Activated T-cell treated with anti-CD3 and anti-CD28 coated beads, Interleukin-2, amount 50 U/mL, for 72 hours (primary cell): ENCODE measurements around the gene NOP14. TPM values are rescaled to one million over a fixed set of nuclear protein-coding genes. Genes with fewer than 3 reads are reported as not detected.
"Not testable (repeated sequence)": the region's sequence is repeated elsewhere in the genome, so short reads cannot be mapped to it uniquely, and the experiment has no call there.

ENCODE experiments used
- ATAC-seq, 2 donors: fragments of 150-1000 bp; cut with Tn5 transposase; replicated peaks in 1 of 2; 2 replicates each; pipeline ENCODE4 v1.10.0; 2021; ENCODE audit warnings: moderate library complexity in 2 of 2, mild to moderate bottlenecking in 1 of 2
- DNase-seq, 2 donors: peaks; one replicate each; pipeline ENCODE4 v3.0.0; 2021 to 2022; ENCODE audit warnings: mixed read lengths in 1 of 2
- H3K27ac Mint-ChIP-seq: one replicate; pipeline ENCODE4 v1.8.0; 2022; ENCODE audit warnings: mild to moderate bottlenecking, moderate library complexity, mixed read lengths
- H3K27me3 Mint-ChIP-seq: one replicate; pipeline ENCODE4 v1.8.0; 2022; ENCODE audit warnings: low read depth, mixed read lengths
- H3K36me3 Mint-ChIP-seq, 2 donors: one replicate each; pipeline ENCODE4 v1.8.0; 2022; ENCODE audit warnings: mixed read lengths in 2 of 2, mild to moderate bottlenecking in 1 of 2; ENCODE audit not compliant: insufficient read depth in 2 of 2
- H3K4me1 Mint-ChIP-seq: one replicate; pipeline ENCODE4 v1.8.0; 2022; ENCODE audit warnings: low read depth, mixed read lengths
- H3K4me3 Mint-ChIP-seq, 2 donors: one replicate each; pipeline ENCODE4 v1.8.0; 2022; ENCODE audit warnings: mild to moderate bottlenecking in 2 of 2, mixed read lengths in 2 of 2, moderate library complexity in 2 of 2
- H3K9me3 Mint-ChIP-seq, 2 donors: one replicate each; pipeline ENCODE4 v1.8.0; 2022; ENCODE audit warnings: mixed read lengths in 2 of 2
- total RNA-seq, 2 donors: library from RNA; stranded (reverse); gene quantifications; one replicate each; pipeline ENCODE4 v1.2.3, GENCODE V29; 2022

The NOP14 gene
- total RNA-seq, 2 donors from 2014 or later, result 72.0 to 75.8 TPM

DNA sequence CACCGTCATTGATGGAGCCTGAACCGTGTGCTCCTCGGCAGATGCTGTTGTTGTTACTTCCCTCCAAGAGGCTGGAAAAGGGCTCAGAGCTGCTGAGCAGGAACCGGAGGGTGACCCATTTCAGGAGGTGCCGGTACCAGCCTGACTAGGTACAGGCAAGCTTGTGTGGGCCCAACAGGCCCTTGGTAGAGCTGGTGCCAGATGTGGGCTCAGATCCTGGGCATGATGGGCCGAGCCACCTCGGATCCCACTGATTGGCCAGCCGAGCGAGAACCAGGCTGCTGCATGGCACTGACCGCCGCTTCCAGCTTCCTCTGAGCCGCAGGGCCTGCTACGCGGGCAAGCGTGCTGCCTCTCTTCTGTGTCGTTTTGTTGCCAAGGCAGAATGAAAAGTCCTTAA lies 33.7 kb downstream of the NOP14 start:
- no peak for DNase-seq
- no peaks in the 10 kb centered on the region for H3K9me3 Mint-ChIP-seq

DNA sequence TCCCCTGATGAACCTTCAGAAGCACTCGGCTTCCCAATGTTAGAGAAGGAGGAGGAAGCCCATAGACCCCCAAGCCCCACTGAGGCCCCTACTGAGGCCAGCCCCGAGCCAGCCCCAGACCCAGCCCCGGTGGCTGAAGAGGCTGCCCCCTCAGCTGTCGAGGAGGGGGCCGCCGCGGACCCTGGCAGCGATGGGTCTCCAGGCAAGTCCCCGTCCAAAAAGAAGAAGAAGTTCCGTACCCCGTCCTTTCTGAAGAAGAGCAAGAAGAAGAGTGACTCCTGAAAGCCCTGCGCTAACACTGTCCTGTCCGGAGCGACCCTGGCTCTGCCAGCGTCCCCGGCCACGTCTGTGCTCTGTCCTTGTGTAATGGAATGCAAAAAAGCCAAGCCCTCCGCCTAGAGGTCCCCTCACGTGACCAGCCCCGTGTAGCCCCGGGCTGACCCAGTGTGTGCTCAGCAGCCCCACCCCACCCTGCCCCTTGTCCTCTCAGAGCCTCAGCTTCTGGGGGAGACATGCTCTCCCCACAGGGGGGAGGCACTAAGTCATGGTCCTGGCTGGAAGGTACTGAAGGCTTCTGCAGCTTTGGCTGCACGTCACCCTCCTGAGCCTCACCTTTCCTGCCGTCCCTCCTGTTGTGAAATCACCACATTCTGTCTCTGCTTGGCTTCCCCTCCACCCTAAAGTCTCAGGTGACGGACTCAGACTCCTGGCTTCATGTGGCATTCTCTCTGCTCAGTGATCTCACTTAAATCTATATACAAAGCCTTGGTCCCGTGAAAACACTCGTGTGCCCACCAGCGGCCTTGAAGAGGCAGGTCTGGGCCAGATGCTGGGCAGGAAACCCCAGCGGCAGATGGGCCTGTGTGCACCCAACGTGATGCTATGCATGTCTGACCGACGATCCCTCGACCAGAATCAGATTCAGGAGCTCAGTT lies 34.7 kb downstream of the NOP14 start:
- Mint-ChIP-seq H3K4me3 (no peak overlapping the region), H3K4me1 (peaks cover 22% of the 10 kb centered on the region), H3K27ac (peak overlapping the region; percentile 15), H3K9me3 (no peaks in the 10 kb centered on the region), H3K36me3 (peaks cover 6 to 14% of the 10 kb centered on the region in 2 donors), H3K27me3 (no peaks in the 10 kb centered on the region)
- ATAC-seq (no peak), DNase-seq (no peak)

More for the DNA sequence above, 33.7 kb downstream of the NOP14 start:
- Mint-ChIP-seq H3K4me3 (no peak overlapping the region), H3K27ac (no peak overlapping the region), H3K36me3 (peaks cover 5 to 14% of the 10 kb centered on the region in 2 donors), H3K27me3 (no peaks in the 10 kb centered on the region), H3K4me1 (peaks cover 18% of the 10 kb centered on the region)
- no peak for ATAC-seq

DNA sequence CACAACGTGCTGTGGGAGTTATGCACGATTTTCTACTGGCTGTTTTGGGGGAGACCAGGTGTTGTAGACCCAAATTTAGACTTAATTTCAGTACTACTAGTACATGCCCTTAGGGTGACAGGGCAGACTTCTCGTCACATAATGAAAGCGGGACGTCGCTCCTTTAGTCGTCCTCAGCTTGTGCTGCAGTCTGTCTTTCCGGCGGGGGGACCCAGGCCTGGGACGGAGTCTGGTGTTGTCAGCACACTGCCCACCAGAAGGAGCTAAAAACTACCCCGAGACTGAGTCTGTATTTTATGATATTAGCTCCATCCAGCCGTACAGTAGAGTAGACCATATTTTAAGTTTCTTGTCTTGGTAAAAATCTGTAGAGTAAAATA lies 35.5 kb downstream of the NOP14 start:
- ATAC-seq (no peak), DNase-seq (no peak)
- Mint-ChIP-seq H3K4me3 (no peak overlapping the region), H3K9me3 (no peaks in the 10 kb centered on the region), H3K4me1 (peaks cover 18% of the 10 kb centered on the region), H3K27me3 (no peaks in the 10 kb centered on the region), H3K36me3 (peaks cover 5 to 11% of the 10 kb centered on the region in 2 donors), H3K27ac (peak overlapping the region; percentile 15)

DNA sequence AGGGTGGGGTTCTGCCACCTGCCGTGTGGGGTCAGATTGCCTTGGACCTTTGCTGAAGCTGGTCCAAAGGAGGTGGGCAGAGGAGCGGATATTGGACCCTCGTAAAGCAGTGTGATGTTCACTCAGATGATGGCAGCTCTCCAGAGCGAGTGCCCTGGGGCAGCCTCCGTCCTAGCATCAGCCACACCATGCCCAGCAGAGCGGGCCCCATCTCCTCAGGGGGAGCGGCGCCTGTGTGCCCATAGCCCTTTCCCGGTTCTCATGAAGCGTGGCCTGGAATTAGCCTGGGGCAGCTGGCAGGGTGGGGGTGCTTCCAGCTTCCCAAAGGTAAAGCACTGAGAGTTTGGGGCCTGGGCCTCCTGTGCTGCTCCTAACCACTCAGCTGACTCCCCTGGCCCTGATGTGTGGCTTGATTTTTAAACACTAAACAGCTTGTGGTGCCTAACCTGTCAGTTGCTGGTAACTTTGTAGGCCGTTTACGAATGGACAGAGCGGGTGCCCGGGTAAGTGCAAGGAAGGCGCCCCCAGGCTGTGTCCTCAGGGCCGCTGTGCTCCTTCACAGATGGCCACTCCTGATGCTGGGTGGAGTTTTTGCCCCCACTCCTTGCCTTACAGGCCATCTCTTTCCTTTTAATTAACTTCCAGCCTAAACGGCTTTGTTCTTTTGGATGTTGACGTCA lies 36.0 kb downstream of the NOP14 start:
- Mint-ChIP-seq H3K27ac (no peak overlapping the region), H3K27me3 (no peaks in the 10 kb centered on the region), H3K4me3 (no peak overlapping the region), H3K4me1 (peaks cover 20% of the 10 kb centered on the region), H3K36me3 (peaks cover 6 to 14% of the 10 kb centered on the region in 2 donors), H3K9me3 (no peaks in the 10 kb centered on the region)
- ATAC-seq (no peak), DNase-seq (no peak)

DNA sequence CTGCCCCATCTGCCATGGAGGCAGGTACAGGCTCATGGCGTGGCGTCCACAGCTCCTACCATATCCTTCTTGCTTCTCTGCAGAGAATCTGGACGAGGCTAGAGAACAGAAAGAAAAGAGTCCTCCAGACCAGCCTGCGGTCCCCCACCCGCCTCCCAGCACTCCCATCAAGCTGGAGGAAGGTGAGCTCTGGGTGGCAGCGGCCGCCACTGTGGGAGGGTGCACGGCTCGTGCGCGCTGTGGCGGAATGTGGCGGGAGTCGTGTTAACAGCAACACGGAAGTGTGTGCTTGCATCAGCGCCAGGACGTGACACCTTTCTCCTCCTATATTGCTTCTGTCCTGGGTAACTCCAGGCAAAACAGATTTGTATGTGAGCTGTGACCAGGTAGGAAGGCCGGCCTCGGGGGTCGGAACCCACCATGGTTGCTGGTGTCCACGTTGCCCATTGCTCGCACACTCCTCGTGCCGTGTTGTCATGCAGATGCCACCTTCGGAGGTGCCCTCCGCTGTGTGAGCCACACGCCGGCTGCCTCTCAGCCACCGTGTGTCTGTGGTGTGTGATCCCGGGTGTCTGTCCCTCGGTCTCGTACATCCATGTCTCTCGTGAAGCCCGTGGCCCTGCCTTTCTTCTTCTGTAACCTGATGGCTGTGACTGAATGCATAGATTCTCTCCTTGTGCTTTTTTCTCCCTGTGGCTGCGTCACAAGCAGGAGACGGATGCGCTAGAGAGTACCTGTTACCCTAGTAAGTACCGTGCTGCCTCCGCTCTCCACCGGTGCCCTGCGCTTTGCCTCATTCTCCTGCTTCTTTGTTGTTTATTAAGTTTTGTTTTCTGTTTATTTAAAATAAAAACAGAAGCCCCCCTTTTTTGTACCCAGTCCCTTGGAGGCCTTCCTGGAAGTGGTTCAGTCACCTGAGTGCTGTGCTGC lies 37.0 kb downstream of the NOP14 start:
- Mint-ChIP-seq H3K4me1 (peaks cover 23% of the 10 kb centered on the region), H3K36me3 (peaks cover 8 to 18% of the 10 kb centered on the region in 2 donors), H3K9me3 (no peaks in the 10 kb centered on the region), H3K4me3 (no peak overlapping the region), H3K27me3 (no peaks in the 10 kb centered on the region), H3K27ac (peak overlapping the region; percentile 74)
- DNase-seq, result no peak
- ATAC-seq, result no peak

DNA sequence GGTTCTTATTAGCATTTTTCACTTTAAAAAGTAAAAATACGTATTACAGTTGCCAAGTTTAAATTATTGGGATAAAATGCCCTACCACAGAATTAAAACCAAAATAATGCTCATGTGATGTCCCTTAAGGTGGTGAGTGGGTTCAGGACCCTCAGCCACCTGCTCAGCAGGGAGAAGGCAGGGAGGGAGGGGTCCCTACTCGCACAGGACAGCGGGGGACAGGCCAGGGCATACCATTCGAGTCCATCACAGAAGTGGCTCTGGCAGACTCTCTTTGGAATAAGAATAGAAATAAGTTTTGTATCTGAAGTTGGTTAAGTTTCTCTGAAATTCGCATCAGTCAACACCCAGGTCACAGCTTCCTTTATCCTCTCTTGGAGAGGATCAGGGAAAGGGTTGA lies 37.7 kb downstream of the NOP14 start:
- Mint-ChIP-seq H3K9me3 (no peaks in the 10 kb centered on the region), H3K36me3 (peaks cover 9 to 23% of the 10 kb centered on the region in 2 donors), H3K27me3 (no peaks in the 10 kb centered on the region), H3K4me1 (peaks cover 26% of the 10 kb centered on the region), H3K4me3 (no peak overlapping the region), H3K27ac (peak overlapping the region; percentile 52)
- DNase-seq (no peak), ATAC-seq (no peak)

DNA sequence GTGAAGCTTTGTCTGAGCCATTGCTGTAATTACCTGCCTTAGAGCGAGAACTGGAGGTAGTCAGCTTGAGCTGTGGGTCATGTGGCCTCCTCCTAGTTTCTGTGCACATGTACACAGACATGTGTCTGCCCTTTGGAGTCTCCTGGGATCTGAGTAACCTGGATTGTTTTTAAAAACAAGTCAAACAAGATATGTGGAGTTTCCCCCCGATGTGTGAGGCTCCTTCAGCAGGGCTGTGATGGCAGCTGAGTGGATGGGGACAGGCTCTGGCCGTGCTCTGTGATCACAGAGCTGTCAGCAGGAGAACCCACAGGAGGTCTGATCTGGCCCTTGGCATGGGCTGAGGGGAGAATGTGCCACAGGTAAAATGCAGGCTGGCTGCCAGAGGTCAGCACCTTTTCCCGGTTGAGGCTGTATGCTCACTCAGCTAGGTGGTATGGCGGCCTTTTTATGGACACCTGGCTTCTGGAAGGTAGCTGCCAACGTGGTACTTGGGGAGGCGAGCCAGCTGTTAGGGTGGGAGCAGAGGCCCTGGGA lies 38.4 kb downstream of the NOP14 start:
- Mint-ChIP-seq H3K4me1 (peaks cover 33% of the 10 kb centered on the region), H3K27me3 (no peaks in the 10 kb centered on the region), H3K9me3 (peaks cover 0 to 2% of the 10 kb centered on the region in 2 donors), H3K4me3 (no peak overlapping the region), H3K27ac (peak overlapping the region; percentile 7), H3K36me3 (peaks cover 14 to 29% of the 10 kb centered on the region in 2 donors)
- no peak for DNase-seq
- no peak for ATAC-seq

DNA sequence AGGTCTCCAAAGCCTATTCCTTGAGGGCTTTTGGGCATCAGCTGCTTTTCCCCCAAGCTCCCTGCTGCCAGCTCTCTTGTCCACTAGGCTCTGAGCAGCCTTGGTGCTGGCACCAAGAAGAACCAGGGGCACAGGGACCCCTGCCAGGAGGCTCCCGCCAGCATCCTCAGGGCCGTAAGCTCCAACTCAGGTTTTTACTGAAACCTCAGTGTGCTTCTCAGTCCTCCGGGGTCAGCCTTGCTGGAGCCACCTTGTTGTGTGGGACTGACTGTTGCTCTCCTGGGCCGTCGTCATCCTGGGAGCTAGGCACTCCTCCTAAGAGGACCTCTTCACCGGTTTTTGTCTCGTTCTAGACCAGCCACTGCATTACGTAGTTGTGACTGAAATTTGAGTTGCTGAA lies 38.9 kb downstream of the NOP14 start:
- peaks cover 37% of the 10 kb centered on the region for H3K4me1 Mint-ChIP-seq
- H3K27ac Mint-ChIP-seq, result peak overlapping the region; percentile 7
- no peak for DNase-seq
- peaks cover 0 to 5% of the 10 kb centered on the region in 2 donors for H3K9me3 Mint-ChIP-seq
- H3K4me3 Mint-ChIP-seq, result no peak overlapping the region
- no peaks in the 10 kb centered on the region for H3K27me3 Mint-ChIP-seq
- ATAC-seq, result no peak
- H3K36me3 Mint-ChIP-seq, result peaks cover 18 to 35% of the 10 kb centered on the region in 2 donors

DNA sequence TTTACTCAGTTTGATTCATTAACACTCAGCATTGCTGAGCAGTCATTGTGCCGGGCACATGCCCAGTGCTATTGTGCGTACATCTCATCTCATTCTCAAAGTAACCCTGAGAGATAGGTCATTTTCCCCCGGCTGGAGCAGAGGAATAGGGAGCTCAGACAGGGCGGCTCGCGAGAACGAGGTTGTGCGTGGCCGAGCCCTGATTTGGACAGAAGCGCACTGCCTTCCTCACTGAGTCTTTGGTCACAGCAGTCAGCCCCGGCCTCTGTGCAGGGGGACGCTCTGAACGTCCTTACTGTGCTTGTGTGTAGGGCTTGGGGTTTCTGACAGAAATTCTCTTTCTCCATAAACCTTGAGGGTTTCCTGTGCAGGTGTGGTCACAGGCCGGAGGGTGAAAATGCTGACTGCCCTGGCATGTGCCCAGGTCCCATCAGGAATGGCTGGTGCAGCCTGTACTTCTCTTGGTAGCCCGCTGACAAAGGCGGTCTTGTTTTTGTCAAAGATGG lies 39.5 kb downstream of the NOP14 start:
- Mint-ChIP-seq H3K4me1 (peaks cover 37% of the 10 kb centered on the region), H3K4me3 (peak overlapping the region in 1 of 2 donors; percentile 25), H3K9me3 (peaks cover 0 to 5% of the 10 kb centered on the region in 2 donors), H3K27me3 (no peaks in the 10 kb centered on the region), H3K27ac (peak overlapping the region; percentile 86), H3K36me3 (peaks cover 19 to 35% of the 10 kb centered on the region in 2 donors)
- ATAC-seq (no peak), DNase-seq (no peak)

DNA sequence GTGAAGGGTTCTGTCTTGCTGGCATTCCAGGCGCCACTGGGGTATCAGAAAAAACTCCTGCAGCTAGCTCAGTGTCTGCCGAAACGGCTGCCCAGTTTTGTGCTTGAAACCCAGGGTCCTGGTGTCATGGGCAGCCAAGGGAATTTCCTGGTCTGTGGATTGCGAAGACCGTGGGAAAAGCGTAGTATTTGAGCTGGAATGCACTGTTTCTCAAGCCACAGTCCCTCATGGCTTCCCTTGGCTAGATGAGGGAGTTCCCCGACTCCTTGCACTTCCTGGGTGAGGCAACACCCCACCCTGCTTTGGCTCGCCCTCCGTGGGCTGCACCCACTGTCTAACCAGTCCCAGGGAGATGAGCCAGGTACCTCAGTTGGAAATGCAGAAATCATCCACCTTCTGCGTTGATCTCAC lies 40.1 kb downstream of the NOP14 start:
- H3K4me3 Mint-ChIP-seq, result peak overlapping the region in 1 of 2 donors; percentile 25
- H3K4me1 Mint-ChIP-seq, result peaks cover 37% of the 10 kb centered on the region
- no peak for ATAC-seq
- H3K9me3 Mint-ChIP-seq, result peaks cover 0 to 5% of the 10 kb centered on the region in 2 donors
- H3K27ac Mint-ChIP-seq, result peak overlapping the region; percentile 86
- peaks cover 20 to 41% of the 10 kb centered on the region in 2 donors for H3K36me3 Mint-ChIP-seq
- no peak for DNase-seq
- no peaks in the 10 kb centered on the region for H3K27me3 Mint-ChIP-seq

DNA sequence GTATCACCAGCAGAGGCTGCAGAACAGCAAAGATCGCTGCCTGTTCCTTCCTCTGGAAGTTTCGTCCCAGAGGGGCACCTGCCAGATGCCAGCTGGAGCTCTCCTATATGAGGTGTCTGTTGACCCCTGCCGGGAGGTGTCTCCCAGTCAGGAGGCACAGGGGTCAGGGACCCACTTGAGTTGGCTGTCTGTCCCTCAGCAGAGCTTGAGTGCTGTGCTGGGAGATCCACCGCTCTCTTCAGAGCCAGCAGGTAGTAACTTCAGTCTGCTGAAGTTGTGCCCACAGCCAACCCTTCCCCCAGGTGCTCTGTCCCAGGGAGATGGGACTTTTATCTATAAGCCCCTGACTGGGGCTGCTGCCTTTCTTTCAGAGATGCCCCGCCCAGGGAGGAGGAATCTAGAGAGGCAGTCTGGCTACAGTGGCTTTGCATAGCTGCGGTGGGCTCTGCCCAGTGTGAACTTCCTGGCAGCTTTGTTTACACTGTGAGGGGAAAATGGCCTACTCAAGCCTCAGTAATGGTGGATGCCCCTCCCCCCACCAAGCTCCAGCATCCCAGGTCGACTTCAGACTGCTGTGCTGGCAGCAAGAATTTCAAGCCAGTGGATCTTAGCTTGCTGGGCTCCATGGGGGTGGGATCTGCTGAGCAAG lies 40.6 kb downstream of the NOP14 start:
- H3K9me3 Mint-ChIP-seq, ATAC-seq, H3K27me3 Mint-ChIP-seq: not testable (repeated sequence)
- Mint-ChIP-seq H3K4me1 (peaks cover 37% of the 10 kb centered on the region), H3K4me3 (peak overlapping the region; percentile 7 to 13), H3K27ac (peak overlapping the region; percentile 57), H3K36me3 (peaks cover 24 to 43% of the 10 kb centered on the region in 2 donors)
- peak; percentile 26 to 35 for DNase-seq

DNA sequence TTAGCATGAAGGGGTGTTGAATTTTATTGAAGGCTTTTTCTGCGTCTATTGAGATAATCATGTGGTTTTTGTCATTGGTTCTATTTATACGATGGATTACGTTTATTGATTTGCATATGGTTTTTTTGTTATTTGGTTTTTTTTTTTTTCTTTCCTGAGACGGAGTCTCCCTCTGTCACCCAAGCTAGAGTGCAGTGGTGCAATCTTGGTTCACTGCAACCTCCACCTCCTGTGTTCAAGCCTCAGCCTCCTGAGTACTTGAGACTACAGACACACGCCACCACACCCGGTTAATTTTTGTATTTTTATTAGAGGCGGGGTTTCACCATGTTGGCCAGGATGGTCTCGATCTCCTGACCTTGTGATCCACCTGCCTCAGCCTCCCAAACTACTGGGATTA lies 44.5 kb downstream of the NOP14 start:
- H3K4me3 Mint-ChIP-seq, H3K9me3 Mint-ChIP-seq, DNase-seq, ATAC-seq, H3K27me3 Mint-ChIP-seq: not testable (repeated sequence)
- H3K36me3 Mint-ChIP-seq, result peaks cover 30 to 53% of the 10 kb centered on the region in 2 donors
- H3K4me1 Mint-ChIP-seq, result peaks cover 43% of the 10 kb centered on the region
- peak overlapping the region; percentile 6 for H3K27ac Mint-ChIP-seq
